GM23338 (cell line): ENCODE results near the gene MMRN2. TPM values are rescaled to one million over a fixed set of nuclear protein-coding genes. Genes with fewer than 3 reads are reported as not detected.

Experiments
- ATAC-seq: fragments of 200-7000 bp; cut with Tn5 transposase; 3 replicates; pipeline ENCODE4 v1.9.1; 2020
- DNase-seq: peaks from one replicate; pipeline ENCODE4 v3.0.0-alpha.2; 2015; ENCODE audit warnings: low spot score
- H2AFZ ChIP-seq: fragments of 200-600 bp; sonication (generic); 2 replicates; pipeline ENCODE4 v1.8.0; 2016; ENCODE audit warnings: antibody characterized with exemption, mild to moderate bottlenecking, moderate library complexity
- H3F3A ChIP-seq: fragments of 200-600 bp; sonication (generic); replicated peaks from 2 replicates; pipeline ENCODE4 v1.8.0; 2017; ENCODE audit warnings: antibody characterized with exemption, mixed run types, low read depth
- H3K27ac ChIP-seq: fragments of 200-600 bp; sonication (generic); 2 replicates; pipeline ENCODE4 v1.6.1; 2016; ENCODE audit warnings: low read depth
- H3K27me3 ChIP-seq: fragments of 200-600 bp; sonication (generic); 2 replicates; pipeline ENCODE4 v1.8.0; 2016; ENCODE audit warnings: mild to moderate bottlenecking, mixed run types, moderate library complexity; ENCODE audit not compliant: insufficient read depth
- H3K36me3 ChIP-seq: fragments of 200-600 bp; sonication (generic); 2 replicates; pipeline ENCODE4 v1.8.0; 2016; ENCODE audit warnings: mild to moderate bottlenecking; ENCODE audit not compliant: insufficient read depth
- H3K4me1 ChIP-seq: fragments of 200-600 bp; sonication (generic); 2 replicates; pipeline ENCODE4 v1.8.0; 2016; ENCODE audit warnings: mild to moderate bottlenecking, moderate library complexity; ENCODE audit not compliant: insufficient read depth
- H3K4me2 ChIP-seq: fragments of 200-600 bp; sonication (generic); 2 replicates; pipeline ENCODE4 v1.7.1; 2017; ENCODE audit warnings: mixed run types
- H3K4me3 ChIP-seq: fragments of 200-600 bp; sonication (generic); 2 replicates; pipeline ENCODE4 v1.6.1; 2016; ENCODE audit warnings: mixed run types
- H3K79me2 ChIP-seq: fragments of 200-600 bp; sonication (generic); replicated peaks from 2 replicates; pipeline ENCODE4 v1.8.0; 2017; ENCODE audit warnings: mild to moderate bottlenecking; ENCODE audit not compliant: insufficient read depth
- H3K9me2 ChIP-seq: fragments of 200-600 bp; sonication (generic); 2 replicates; pipeline ENCODE4 v1.8.0; 2017; ENCODE audit not compliant: insufficient read depth
- H4K20me1 ChIP-seq: fragments of 200-600 bp; sonication (generic); replicated peaks from 2 replicates; pipeline ENCODE4 v1.8.0; 2017; ENCODE audit warnings: mild to moderate bottlenecking; ENCODE audit not compliant: insufficient read depth
- H3K27ac Mint-ChIP-seq: 2 replicates; pipeline ENCODE4 v1.8.0; 2020; ENCODE audit warnings: inconsistent platforms, mild to moderate bottlenecking, moderate library complexity, mixed read lengths
- H3K27me3 Mint-ChIP-seq: 3 replicates; pipeline ENCODE4 v1.8.0; 2022; ENCODE audit warnings: low read depth, mild to moderate bottlenecking, moderate library complexity, mixed read lengths, inconsistent platforms; ENCODE audit not compliant: insufficient read depth, poor library complexity
- H3K36me3 Mint-ChIP-seq: 3 replicates; pipeline ENCODE4 v1.8.0; 2021; ENCODE audit warnings: low read depth, mild to moderate bottlenecking, inconsistent platforms, moderate library complexity, mixed read lengths
- H3K4me1 Mint-ChIP-seq: 3 replicates; pipeline ENCODE4 v1.8.0; 2020; ENCODE audit warnings: mild to moderate bottlenecking, inconsistent platforms, mixed read lengths
- H3K4me3 Mint-ChIP-seq: 3 replicates; pipeline ENCODE4 v1.8.0; 2021; ENCODE audit warnings: moderate library complexity, mild to moderate bottlenecking, inconsistent platforms, mixed read lengths
- H3K9me3 Mint-ChIP-seq: 3 replicates; pipeline ENCODE4 v1.8.0; 2020; ENCODE audit warnings: moderate library complexity, mild to moderate bottlenecking, inconsistent platforms, mixed read lengths
- CREB1 ChIP-seq: fragments of 250-450 bp; sonication (Bioruptor Pico); IDR thresholded peaks from 2 replicates; pipeline ENCODE4 v1.5.0; 2020; ENCODE audit warnings: low read depth, mild to moderate bottlenecking, moderate library complexity
- CTCF ChIP-seq, 2 experiments: fragments of 200-600 bp in 1 of 2; sonication (generic) in 1 of 2; conservative IDR thresholded peaks; 2 replicates each; pipeline versions ENCODE4 v1.5.1 to v1.6.1; 2016 to 2017; ENCODE audit warnings: antibody characterized with exemption in 2 of 2, low read depth in 2 of 2, mild to moderate bottlenecking in 2 of 2, moderate library complexity in 1 of 2
- ETS1 ChIP-seq: IDR thresholded peaks from 2 replicates; pipeline ENCODE4 v1.6.1; 2016; ENCODE audit warnings: antibody characterized with exemption
- EZH2 ChIP-seq: fragments of 200-600 bp; sonication (generic); IDR thresholded peaks from one replicate; pipeline ENCODE4 v1.8.0; 2017; ENCODE audit warnings: antibody characterized with exemption, mild to moderate bottlenecking, low read depth; ENCODE audit not compliant: unreplicated experiment
- EZH2phosphoT487 ChIP-seq: fragments of 200-600 bp; sonication (generic); IDR thresholded peaks from one replicate; pipeline ENCODE4 v1.8.1; 2018; ENCODE audit warnings: antibody characterized with exemption; ENCODE audit not compliant: unreplicated experiment
- JUNB ChIP-seq: IDR thresholded peaks from one replicate; pipeline ENCODE4 v1.6.1; 2016; ENCODE audit warnings: antibody characterized with exemption; ENCODE audit not compliant: unreplicated experiment
- NANOG ChIP-seq: IDR thresholded peaks from 2 replicates; pipeline ENCODE4 v1.6.1; 2016; ENCODE audit warnings: antibody characterized with exemption, borderline replicate concordance
- POLR2AphosphoS5 ChIP-seq: IDR thresholded peaks from 2 replicates; pipeline ENCODE4 v1.6.1; 2016; ENCODE audit warnings: antibody characterized with exemption, low read depth
- REST ChIP-seq: IDR thresholded peaks from one replicate; pipeline ENCODE4 v1.6.1; 2018; ENCODE audit warnings: antibody characterized with exemption; ENCODE audit not compliant: unreplicated experiment
- STAT1 ChIP-seq: IDR thresholded peaks from one replicate; pipeline ENCODE4 v1.6.1; 2016; ENCODE audit warnings: antibody characterized with exemption; ENCODE audit not compliant: unreplicated experiment
- ZNF114 ChIP-seq: fragments of 250-450 bp; sonication (Bioruptor Pico); IDR thresholded peaks from 2 replicates; pipeline ENCODE4 v1.5.0; 2020; ENCODE audit warnings: mild to moderate bottlenecking, moderate library complexity
- ZNF331 ChIP-seq: fragments of 250-450 bp; sonication (Bioruptor Pico); IDR thresholded peaks from 2 replicates; pipeline ENCODE4 v1.5.0; 2020; ENCODE audit warnings: low read depth, mild to moderate bottlenecking, moderate library complexity
- ZNF462 ChIP-seq: fragments of 250-450 bp; sonication (Bioruptor Pico); IDR thresholded peaks from 2 replicates; pipeline ENCODE4 v1.5.0; 2020; ENCODE audit warnings: mild to moderate bottlenecking, moderate library complexity
- polyA plus RNA-seq: library from polyadenylated mRNA; unstranded; fragments of >200 nt; fragmentation: Nextera tagmentation; extraction: Ambion mirVana; gene quantifications from 2 replicates; pipeline ENCODE4 v1.2.1, GENCODE V29; 2016
- total RNA-seq: library from RNA; depleted of rRNA; stranded (reverse); fragments of >200 nt; shearing (Covaris generic); gene quantifications from 2 replicates; pipeline ENCODE4 v1.2.3, GENCODE V29; 2014

The MMRN2 gene
- total and polyA plus RNA-seq, 2 experiments from 2014 or later = 0.32 to 2.4 TPM

- peaks cover 36% of the 10 kb centered on the region for H3K4me1 Mint-ChIP-seq
- H3K4me1 ChIP-seq = peaks cover 42% of the 10 kb centered on the region
- H3K79me2 ChIP-seq = no peaks in the 10 kb centered on the region
- TF ChIP-seq POLR2AphosphoS5 (no peak), REST (no peak), CTCF (conservative IDR thresholded peaks at IDR 0.05; ENCODE audit: low read depth in 2 of 2) (no peak), EZH2phosphoT487 (no peak), ZNF331 (CRISPR knock-in tag) (no peak), ZNF114 (CRISPR knock-in tag) (no peak), STAT1 (no peak), EZH2 (no peak), JUNB (no peak), NANOG (no peak), CREB1 (CRISPR knock-in tag) (no peak), ETS1 (no peak), ZNF462 (CRISPR knock-in tag) (no peak)
- H3K4me2 ChIP-seq = no peak overlapping the region
- DNase-seq (no peak), ATAC-seq (no peak)
- H3K4me3 ChIP-seq = no peak overlapping the region
- no peaks in the 10 kb centered on the region for H4K20me1 ChIP-seq
- no peaks in the 10 kb centered on the region for H3K36me3 Mint-ChIP-seq
- no peak overlapping the region for H3K27ac ChIP-seq
- H3K9me2 ChIP-seq = no peaks in the 10 kb centered on the region
- H2AFZ ChIP-seq = no peak overlapping the region
- no peak overlapping the region for H3K4me3 Mint-ChIP-seq
- H3K9me3 Mint-ChIP-seq = peaks cover 2% of the 10 kb centered on the region; the same call in 1 of the 3 replicates
- no peak overlapping the region for H3K27ac Mint-ChIP-seq
- no peaks in the 10 kb centered on the region for H3K36me3 ChIP-seq
- H3K27me3 ChIP-seq = no peaks in the 10 kb centered on the region
- 0 out of 2 replicates have a peak, but pooled peaks cover 1% of the 10 kb centered on the region for H3F3A ChIP-seq
- H3K27me3 Mint-ChIP-seq = peaks cover 26% of the 10 kb centered on the region
Measured at GRCh38 chr10:86962136-86962980, 4.9 kb upstream of the MMRN2 start.
